GM19240 (cell line): ENCODE data around the gene SAP30L.

ENCODE experiments used
- DNase-seq: peaks from one replicate; pipeline ENCODE4 v3.0.0; 2011; ENCODE audit warnings: low spot score; ENCODE audit not compliant: insufficient read length

Gene SAP30L

GRCh38 chr5:154479944-154480750 lies 34.4 kb downstream of the SAP30L start:
- DNase-seq, result no peak

GRCh38 chr5:154480847-154481246 lies 35.0 kb downstream of the SAP30L start:
- DNase-seq, result no peak

- no peak for DNase-seq
Measured at GRCh38 chr5:154481584-154482381, 36.0 kb downstream of the SAP30L start.

GRCh38 chr5:154482528-154483449 lies 37.0 kb downstream of the SAP30L start:
- DNase-seq, result no peak

GRCh38 chr5:154483654-154484392 lies 38.0 kb downstream of the SAP30L start:
- no peak for DNase-seq

GRCh38 chr5:154484393-154485095 lies 38.7 kb downstream of the SAP30L start:
- no peak for DNase-seq

- no peak for DNase-seq
Measured at GRCh38 chr5:154485096-154485491, 39.3 kb downstream of the SAP30L start.

- DNase-seq, result no peak
Measured at GRCh38 chr5:154485850-154486426, 40.1 kb downstream of the SAP30L start.

GRCh38 chr5:154486427-154486866 lies 40.6 kb downstream of the SAP30L start:
- DNase-seq, result no peak

- DNase-seq, result peak; percentile 79
Measured at GRCh38 chr5:154487541-154487940, 41.7 kb downstream of the SAP30L start.

- DNase-seq, result no peak
Measured at GRCh38 chr5:154491941-154492340, 46.1 kb downstream of the SAP30L start.

- no peak for DNase-seq
Measured at GRCh38 chr5:154493274-154493673, 47.5 kb downstream of the SAP30L start.

- no peak for DNase-seq
Measured at GRCh38 chr5:154494036-154494435, 48.2 kb downstream of the SAP30L start.

GRCh38 chr5:154498591-154498990 lies 52.8 kb downstream of the SAP30L start:
- no peak for DNase-seq

GRCh38 chr5:154498994-154499393 lies 53.2 kb downstream of the SAP30L start:
- no peak for DNase-seq

GRCh38 chr5:154501566-154501965 lies 55.8 kb downstream of the SAP30L start:
- no peak for DNase-seq

- DNase-seq, result no peak
Measured at GRCh38 chr5:154502180-154502579, 56.4 kb downstream of the SAP30L start.

- DNase-seq, result no peak
Measured at GRCh38 chr5:154503698-154504039, 57.9 kb downstream of the SAP30L start.

GRCh38 chr5:154505567-154505966 lies 59.8 kb downstream of the SAP30L start:
- DNase-seq, result no peak
